ENCODE measurements around the gene SLC10A1.
A peak's percentile ranks its signal among the peaks of the same experiment; 100 is the strongest.

Gene SLC10A1

GRCh38 chr14:69726761-69727511, 70.1 kb downstream of the SLC10A1 start:
- Histone ChIP-seq H3K4me3 (ENCODE audit: insufficient read depth, low read depth, low read length) (peak overlapping the region; percentile 29), H3K36me3 (ENCODE audit: control insufficient read depth, insufficient read depth, low read length) (no peaks in the 10 kb centered on the region), H3K9me3 (ENCODE audit: control insufficient read depth, low read length) (no peaks in the 10 kb centered on the region), H3K27me3 (ENCODE audit: control insufficient read depth, insufficient read depth, low read length, poor library complexity, severe bottlenecking) (peaks cover 13% of the 10 kb centered on the region), H3K4me1 (ENCODE audit: control insufficient read depth, insufficient read depth, low read length) (no peaks in the 10 kb centered on the region), H3K27ac (ENCODE audit: insufficient read depth, low read depth, low read length, poor library complexity, severe bottlenecking) (no peak overlapping the region)
- WGBS, 2 experiments: 22 to 24% methylated on average over 51 of the region's 51 CpGs

Data from ectodermal cell (in vitro differentiated cells).